GM12878 (cell line): ENCODE measurements around the gene RASD1.

ENCODE experiments used
- HCFC1 ChIP-seq: fragments of 150-350 bp; IDR thresholded peaks from 2 replicates; pipeline ENCODE4 v1.6.1; 2014; ENCODE audit warnings: low read length
- MAX ChIP-seq: IDR thresholded peaks from 2 replicates; pipeline ENCODE4 v1.6.1; 2012; ENCODE audit warnings: low read depth, low read length, improper control_type of control experiment
- POLR2A ChIP-seq: IDR thresholded peaks from 2 replicates; pipeline ENCODE4 v1.6.1; 2011; ENCODE audit warnings: low read depth, mild to moderate bottlenecking, low read length
- SREBF1 ChIP-seq: IDR thresholded peaks from 2 replicates; pipeline ENCODE4 v1.6.1; 2012; ENCODE audit warnings: mild to moderate bottlenecking, low read length
- TCF12 ChIP-seq: IDR thresholded peaks from 2 replicates; pipeline ENCODE4 v1.6.1; 2011; ENCODE audit warnings: low read depth, mild to moderate bottlenecking, low read length
- ZBTB11 ChIP-seq: fragments of 450-650 bp; formaldehyde crosslinking; IDR thresholded peaks from 2 replicates; pipeline ENCODE4 v1.5.0; 2022; ENCODE audit warnings: mild to moderate bottlenecking, missing genetic modification characterization
- ZZZ3 ChIP-seq: IDR thresholded peaks from 2 replicates; pipeline ENCODE4 v1.6.1; 2011; ENCODE audit warnings: low read depth; ENCODE audit not compliant: control insufficient read depth, insufficient read length

GRCh38 chr17:17479209-17479608 is 17.0 kb downstream of the RASD1 start:
- no peak for TF ChIP-seq ZZZ3
- no peak for TF ChIP-seq SREBF1
- TF ChIP-seq ZBTB11 (CRISPR knock-in tag), result no peak
- no peak for TF ChIP-seq TCF12
- TF ChIP-seq MAX, result no peak
- no peak for TF ChIP-seq POLR2A
- no peak for TF ChIP-seq HCFC1
